22Rv1 (cell line): Measurements from ENCODE around the gene RPUSD1.

ENCODE experiments used
- H3K27ac ChIP-seq: fragments of 450-650 bp; 2 replicates; pipeline ENCODE4 v1.5.1; 2017
- ZFX ChIP-seq: fragments of 450-650 bp; IDR thresholded peaks from 2 replicates; pipeline ENCODE4 v1.6.1; 2017; ENCODE audit warnings: antibody characterized with exemption, borderline replicate concordance
- TF ChIP-seq, protein P1 (sequence below): fragments of 450-650 bp; IDR thresholded peaks from 2 replicates; pipeline ENCODE4 v1.5.1; 2017; ENCODE audit warnings: mild to moderate bottlenecking

RPUSD1 gene

DNA sequence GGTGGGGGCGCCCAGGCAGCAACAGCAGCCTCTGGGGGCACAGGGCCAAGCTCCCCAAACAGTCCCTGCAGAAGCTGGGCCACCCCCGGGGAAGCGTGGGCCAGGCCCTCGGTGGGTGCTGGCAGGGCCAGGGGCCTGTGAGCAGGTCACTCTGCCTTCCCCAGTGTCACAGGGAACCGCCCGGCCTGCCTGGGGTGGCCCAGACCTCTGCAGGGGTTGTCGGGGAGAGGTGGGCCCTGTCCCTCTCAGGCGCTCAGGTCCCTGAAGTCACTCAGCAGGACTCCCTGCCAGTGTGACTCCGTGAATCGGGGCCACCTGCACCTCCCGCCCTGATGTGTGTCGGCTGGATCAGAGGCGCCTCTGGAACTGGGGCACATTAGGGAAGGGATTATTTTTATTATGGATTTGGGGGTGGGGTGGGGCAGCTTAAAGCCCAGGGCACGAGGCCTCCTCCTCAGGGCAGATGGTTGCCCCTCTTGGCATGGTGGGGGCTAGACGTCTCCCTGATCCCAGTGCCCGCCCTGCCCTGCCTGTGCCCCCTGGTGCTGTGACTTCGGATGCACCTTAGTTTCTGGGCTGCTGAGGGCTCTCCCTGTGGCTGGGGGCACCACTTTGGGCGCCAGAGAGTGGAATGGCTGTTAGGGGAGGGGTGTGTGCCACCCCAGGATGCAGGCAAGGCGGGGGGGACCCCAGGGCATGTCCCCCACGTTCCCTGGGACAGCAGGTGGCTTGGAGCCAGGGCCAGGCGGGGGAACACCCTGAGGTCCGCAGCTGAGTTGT, 13.6 kb upstream of the RPUSD1 start:
- TF ChIP-seq, protein P1, sequence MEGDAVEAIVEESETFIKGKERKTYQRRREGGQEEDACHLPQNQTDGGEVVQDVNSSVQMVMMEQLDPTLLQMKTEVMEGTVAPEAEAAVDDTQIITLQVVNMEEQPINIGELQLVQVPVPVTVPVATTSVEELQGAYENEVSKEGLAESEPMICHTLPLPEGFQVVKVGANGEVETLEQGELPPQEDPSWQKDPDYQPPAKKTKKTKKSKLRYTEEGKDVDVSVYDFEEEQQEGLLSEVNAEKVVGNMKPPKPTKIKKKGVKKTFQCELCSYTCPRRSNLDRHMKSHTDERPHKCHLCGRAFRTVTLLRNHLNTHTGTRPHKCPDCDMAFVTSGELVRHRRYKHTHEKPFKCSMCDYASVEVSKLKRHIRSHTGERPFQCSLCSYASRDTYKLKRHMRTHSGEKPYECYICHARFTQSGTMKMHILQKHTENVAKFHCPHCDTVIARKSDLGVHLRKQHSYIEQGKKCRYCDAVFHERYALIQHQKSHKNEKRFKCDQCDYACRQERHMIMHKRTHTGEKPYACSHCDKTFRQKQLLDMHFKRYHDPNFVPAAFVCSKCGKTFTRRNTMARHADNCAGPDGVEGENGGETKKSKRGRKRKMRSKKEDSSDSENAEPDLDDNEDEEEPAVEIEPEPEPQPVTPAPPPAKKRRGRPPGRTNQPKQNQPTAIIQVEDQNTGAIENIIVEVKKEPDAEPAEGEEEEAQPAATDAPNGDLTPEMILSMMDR: no peak
- no peak for TF ChIP-seq ZFX
- H3K27ac ChIP-seq: no peak overlapping the region

DNA sequence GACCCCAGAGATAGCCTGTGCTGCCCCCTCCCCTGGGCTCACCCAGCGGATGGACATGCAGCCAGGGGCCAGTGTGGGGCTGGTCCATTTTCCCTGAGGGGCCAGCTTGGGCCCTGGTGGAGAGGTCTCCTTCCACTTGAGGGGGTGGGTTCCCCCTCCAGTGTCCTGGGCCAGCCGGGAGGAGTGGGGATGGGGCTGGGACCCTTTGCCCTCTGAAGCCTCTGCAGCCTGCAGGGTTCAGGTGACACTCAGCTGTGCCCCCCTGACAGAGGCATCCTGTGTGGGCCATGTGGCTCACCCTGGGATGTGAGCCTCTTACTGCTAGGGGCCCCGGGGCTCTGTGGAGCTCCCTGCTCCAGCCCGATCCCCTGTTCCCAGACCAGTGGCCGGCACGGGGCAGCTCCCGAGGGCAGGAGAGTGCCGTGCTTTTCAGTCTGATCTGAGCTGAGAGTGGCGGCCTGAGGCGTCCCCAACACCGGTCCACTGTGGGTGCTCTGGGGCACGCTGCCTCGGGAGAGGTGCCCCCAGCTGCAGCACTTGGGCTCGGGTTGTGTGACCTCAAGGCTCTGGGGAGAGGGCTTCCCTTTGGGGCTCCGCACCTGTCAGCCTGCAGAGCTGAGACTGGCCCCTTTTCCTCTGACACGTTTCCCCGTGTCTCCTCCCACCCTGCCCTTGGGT, 12.8 kb upstream of the RPUSD1 start:
- peak overlapping the region; percentile 48 for H3K27ac ChIP-seq

DNA sequence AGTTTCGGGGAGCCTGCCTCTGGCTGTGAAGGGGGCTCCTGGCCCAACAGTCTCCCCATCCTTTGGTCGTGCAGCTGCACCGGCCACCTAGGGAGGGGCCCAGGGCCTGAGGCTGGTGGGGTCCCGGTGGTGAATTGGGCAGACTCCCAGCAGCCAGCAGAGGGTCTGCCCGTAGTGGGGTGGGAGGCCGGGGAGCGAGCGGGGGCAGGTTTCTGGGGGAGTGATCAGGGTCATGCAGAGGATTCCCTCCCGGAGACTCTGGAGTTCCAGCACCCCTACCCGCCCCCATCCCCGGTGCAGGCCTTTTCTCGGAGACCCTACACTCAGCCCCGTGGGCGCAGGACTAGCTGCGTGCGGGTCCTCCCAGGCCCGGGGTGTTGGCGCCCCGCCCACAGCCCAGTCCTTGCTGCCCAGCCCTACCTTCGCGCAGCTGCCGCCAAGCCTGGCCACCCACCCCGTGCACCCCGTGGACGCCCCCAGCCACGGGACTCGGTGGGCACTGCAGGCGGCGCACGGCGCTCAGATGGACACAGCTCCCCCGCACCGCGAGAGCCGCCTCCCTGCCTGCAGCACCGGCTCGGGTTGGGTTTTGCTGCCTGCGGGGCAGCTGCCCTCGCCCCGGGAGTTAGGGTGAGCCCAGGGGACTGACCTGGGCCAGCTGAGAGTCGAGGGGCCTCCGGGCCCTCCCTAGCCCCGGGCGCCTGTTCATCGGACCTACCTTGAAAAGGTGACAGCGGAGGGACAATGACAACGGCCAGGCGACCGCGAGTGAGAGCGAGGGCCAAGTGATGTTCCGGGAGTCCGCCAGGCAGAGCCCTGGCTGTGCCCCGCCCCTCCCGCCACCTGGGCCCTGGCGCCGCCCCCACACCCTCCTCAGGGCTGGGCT, 12.0 kb upstream of the RPUSD1 start, which contains the start of gene GNG13:
Gene GNG13, minus strand, starts transcription at position 787 of the 886 bp plus-strand sequence. CDS start 1,657 bp downstream, outside the sequence.
- TF ChIP-seq ZFX: no peak
- TF ChIP-seq, protein P1: no peak
- H3K27ac ChIP-seq: peak within 1 kb of the TSS; percentile 48

More for the DNA sequence above, 12.8 kb upstream of the RPUSD1 start:
- TF ChIP-seq, protein P1: no peak
- no peak for TF ChIP-seq ZFX

DNA sequence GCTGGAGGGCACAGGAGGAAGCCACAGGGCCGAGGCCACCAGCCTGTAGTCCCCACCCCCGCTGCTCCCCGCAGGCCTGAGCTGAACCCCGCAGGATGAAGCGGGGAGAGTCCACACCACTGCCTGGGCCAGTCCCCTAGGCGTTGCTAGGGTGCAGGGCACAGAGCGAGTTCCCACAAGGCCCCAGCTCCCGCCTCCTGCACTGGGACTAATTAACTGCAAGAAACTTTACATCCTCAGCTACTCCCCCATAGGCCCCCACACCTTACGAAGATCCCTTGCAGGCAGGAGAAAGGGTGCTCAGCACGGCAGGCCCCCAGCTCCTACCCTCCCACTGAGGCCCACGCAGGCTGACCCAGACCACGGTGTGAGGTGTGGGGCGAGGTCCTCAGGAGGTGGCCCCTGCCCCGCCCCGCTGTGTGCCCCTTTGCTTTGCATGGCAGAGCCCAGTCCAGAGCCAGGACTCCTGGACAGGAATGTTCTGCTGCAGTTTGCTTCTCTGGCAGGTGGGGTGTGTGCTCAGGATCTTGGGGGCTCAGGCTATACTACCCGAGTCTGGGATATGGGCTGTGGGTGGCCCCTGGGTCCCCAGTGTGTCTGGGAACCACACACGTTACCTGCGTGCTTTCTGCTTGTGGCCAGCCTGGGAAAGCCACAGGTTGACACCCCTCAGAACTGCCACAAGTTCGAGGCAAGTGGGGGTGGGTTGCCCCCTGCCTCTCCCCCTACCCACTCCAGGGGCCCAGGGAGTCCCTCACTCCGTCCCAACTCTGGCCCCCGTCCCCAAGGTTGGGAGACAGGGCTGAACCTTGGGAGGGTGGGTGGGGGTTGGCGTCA, 11.1 kb upstream of the RPUSD1 start:
- no peak for TF ChIP-seq ZFX
- TF ChIP-seq, protein P1: no peak

DNA sequence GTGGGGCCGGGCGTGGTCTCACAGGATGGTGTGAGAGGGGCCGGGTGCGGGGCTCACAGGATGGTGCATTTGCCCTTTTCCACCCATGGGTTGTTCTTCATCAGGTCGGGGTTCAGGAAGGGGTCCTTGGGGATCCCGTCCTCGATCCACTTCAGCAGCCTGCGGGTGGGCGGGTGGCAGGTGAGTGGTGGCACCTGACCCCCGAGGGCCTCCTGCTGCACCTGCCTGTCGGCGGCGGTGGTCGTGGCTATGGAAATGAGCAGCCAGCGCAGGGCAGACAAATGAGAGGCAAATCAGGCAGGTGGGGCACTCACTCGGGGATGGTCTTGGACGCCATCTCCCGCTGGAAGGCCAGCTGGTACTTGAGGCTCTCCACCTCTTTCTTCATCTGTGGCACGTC, 10.5 kb upstream of the RPUSD1 start:
- TF ChIP-seq, protein P1: no peak
- TF ChIP-seq ZFX: no peak
- no peak overlapping the region for H3K27ac ChIP-seq

More for the DNA sequence above, 11.1 kb upstream of the RPUSD1 start:
- no peak overlapping the region for H3K27ac ChIP-seq

DNA sequence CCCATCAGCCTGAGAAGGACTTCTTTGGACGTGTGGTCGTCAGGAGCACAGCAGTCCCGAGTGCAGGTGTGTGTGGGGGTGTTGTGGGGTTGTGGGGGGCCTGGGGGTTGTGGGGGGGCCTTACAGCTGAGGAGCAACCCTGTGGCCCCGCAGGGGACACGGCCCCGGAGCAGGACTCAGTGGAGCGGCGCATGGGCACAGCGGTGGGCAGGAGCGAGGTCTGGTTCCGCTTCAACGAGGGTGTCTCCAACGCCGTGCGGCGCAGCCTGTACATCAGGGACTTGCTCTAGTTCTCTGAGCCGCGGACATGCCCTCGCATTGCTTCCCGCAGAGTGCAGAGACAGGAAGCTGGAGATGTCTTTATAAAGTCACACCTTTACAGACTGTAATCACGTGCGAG, 9.5 kb upstream of the RPUSD1 start:
- TF ChIP-seq ZFX: no peak
- TF ChIP-seq, protein P1: no peak
- 0 out of 2 replicates have a peak overlapping the region, but pooled peaks have one; percentile 75 for H3K27ac ChIP-seq
